HCT116 (cell line): ENCODE measurements around the gene CLRN3. TPM values are rescaled to one million over a fixed set of nuclear protein-coding genes. Genes with fewer than 3 reads are reported as not detected.

Experiments used
- ATAC-seq: fragments of 200-7000 bp; cut with Tn5 transposase; 2 replicates; pipeline ENCODE4 v1.9.1; 2020; ENCODE audit warnings: mild to moderate bottlenecking, moderate library complexity
- BruUV-seq: library from RNA; stranded (reverse); fragments of 400-500 nt; replicated peaks from 2 replicates; lab custom pipeline; 2021; lab: Mats Ljungman, UMichigan
- CTCF ChIA-PET: fragments of 300-600 bp; sonication (Branson Sonifier 250); formaldehyde crosslinking; loops from one replicate; lab custom pipeline; 2021; ENCODE audit warnings: antibody characterized with exemption; lab: Charles Lee
- POLR2A ChIA-PET: fragments of 300-600, 350-600 bp; sonication (Branson Sonifier 250); formaldehyde crosslinking; loops from one replicate; lab custom pipeline; 2021; ENCODE audit warnings: antibody characterized with exemption; lab: Charles Lee
- RAD21 ChIA-PET, 2 experiments: fragments of 300-600 bp; sonication (Branson Sonifier 250); formaldehyde crosslinking; loops; one replicate each; lab custom pipeline; 2023; ENCODE audit warnings: low total read pairs in 2 of 2; ENCODE audit not compliant: uncharacterized antibody in 2 of 2, unreplicated experiment in 2 of 2, low non-redundant PET in 1 of 2; lab: Charles Lee
- DNase-seq: peaks from one replicate; pipeline ENCODE4 v3.0.0-alpha.2; 2010; ENCODE audit warnings: low read depth, low spot score
- H2AFZ ChIP-seq: fragments of 200-600 bp; shearing (Covaris generic), sonication (generic); 2 replicates; pipeline ENCODE4 v1.6.1; 2017; ENCODE audit warnings: low read depth, mixed run types, mixed read lengths, antibody characterized with exemption, low read length; ENCODE audit not compliant: poor library complexity, severe bottlenecking
- H3K27ac ChIP-seq: 2 replicates; pipeline ENCODE4 v1.5.1; 2012; ENCODE audit warnings: low read depth, low read length
- H3K27me3 ChIP-seq: fragments of 200-600 bp; sonication (generic); 2 replicates; pipeline ENCODE4 v1.6.1; 2016; ENCODE audit warnings: mixed run types, low read length, mixed read lengths; ENCODE audit not compliant: insufficient read depth
- H3K36me3 ChIP-seq, 2 experiments: fragments of 200-500 bp in 1 of 2; fragments of 200-600 bp in 1 of 2; sonication (Bioruptor generic) in 1 of 2; sonication (generic) in 1 of 2; 2 replicates each; pipeline versions ENCODE4 v1.5.1 to v1.6.1; 2014 to 2016; ENCODE audit warnings: low read length in 2 of 2, inconsistent platforms in 1 of 2, mixed read lengths in 1 of 2, mixed run types in 1 of 2; ENCODE audit not compliant: insufficient read depth in 2 of 2, control insufficient read depth in 1 of 2
- H3K4me1 ChIP-seq, 2 experiments: fragments of 200-600 bp in 1 of 2; sonication (generic) in 1 of 2; 2 replicates each; pipeline versions ENCODE4 v1.5.1 to v1.6.1; 2012 to 2017; ENCODE audit warnings: low read length in 2 of 2, inconsistent platforms in 1 of 2, mild to moderate bottlenecking in 1 of 2, mixed read lengths in 1 of 2, mixed run types in 1 of 2, moderate library complexity in 1 of 2; ENCODE audit not compliant: insufficient read depth in 2 of 2, control insufficient read depth in 1 of 2
- H3K4me2 ChIP-seq: fragments of 200-600 bp; sonication (generic); 2 replicates; pipeline ENCODE4 v1.6.1; 2017; ENCODE audit warnings: mixed run types, low read length, mixed read lengths
- H3K4me3 ChIP-seq, 2 experiments: fragments of 200-600 bp in 1 of 2; sonication (generic) in 1 of 2; replicated peaks in 1 of 2; 2 replicates each; pipeline ENCODE4 v1.5.1; 2011 to 2016; ENCODE audit warnings: low read length in 2 of 2, control low read depth in 1 of 2, low read depth in 1 of 2, mild to moderate bottlenecking in 1 of 2, mixed read lengths in 1 of 2, mixed run types in 1 of 2
- H3K79me2 ChIP-seq: fragments of 200-600 bp; sonication (generic); 2 replicates; pipeline ENCODE4 v1.6.1; 2017; ENCODE audit warnings: mild to moderate bottlenecking, mixed run types, low read length, moderate library complexity, mixed read lengths; ENCODE audit not compliant: insufficient read depth
- H3K9ac ChIP-seq: fragments of 200-600 bp; sonication (generic); 2 replicates; pipeline ENCODE4 v1.6.1; 2016; ENCODE audit warnings: low read length, mixed read lengths
- H3K9me2 ChIP-seq: fragments of 200-600 bp; sonication (generic), shearing (Covaris generic); 2 replicates; pipeline ENCODE4 v1.6.1; 2017; ENCODE audit warnings: mixed run types, mild to moderate bottlenecking, moderate library complexity; ENCODE audit not compliant: insufficient read depth
- H3K9me3 ChIP-seq, 2 experiments: fragments of 200-500 bp in 1 of 2; fragments of 200-600 bp in 1 of 2; sonication (Bioruptor generic) in 1 of 2; sonication (generic) in 1 of 2; 2 replicates each; pipeline ENCODE4 v1.6.1; 2014 to 2017; ENCODE audit warnings: low read length in 2 of 2, mixed read lengths in 2 of 2, inconsistent platforms in 1 of 2, low read depth in 1 of 2, mild to moderate bottlenecking in 1 of 2, mixed run types in 1 of 2, moderate library complexity in 1 of 2; ENCODE audit not compliant: control insufficient read depth in 1 of 2, insufficient read depth in 1 of 2
- H4K20me1 ChIP-seq: fragments of 200-600 bp; sonication (generic), shearing (Covaris generic); 2 replicates; pipeline ENCODE4 v1.6.1; 2017; ENCODE audit warnings: mixed run types, mild to moderate bottlenecking, moderate library complexity; ENCODE audit not compliant: insufficient read depth
- CBX3 ChIP-seq: IDR thresholded peaks from 2 replicates; pipeline ENCODE4 v1.6.1; 2012; ENCODE audit warnings: low read depth
- CEBPB ChIP-seq: IDR thresholded peaks from 2 replicates; pipeline ENCODE4 v1.6.1; 2012; ENCODE audit warnings: low read depth
- EGR1 ChIP-seq: IDR thresholded peaks from 2 replicates; pipeline ENCODE4 v1.6.1; 2012; ENCODE audit warnings: low read depth
- ELF1 ChIP-seq: IDR thresholded peaks from 2 replicates; pipeline ENCODE4 v1.6.1; 2012; ENCODE audit warnings: low read depth, borderline replicate concordance
- EZH2 ChIP-seq: fragments of 200-600 bp; sonication (generic); IDR thresholded peaks from 2 replicates; pipeline ENCODE4 v1.6.1; 2017; ENCODE audit warnings: antibody characterized with exemption, mixed run types
- EZH2phosphoT487 ChIP-seq: fragments of 200-600 bp; IDR thresholded peaks from 2 replicates; pipeline ENCODE4 v1.6.1; 2018; ENCODE audit warnings: antibody characterized with exemption, borderline replicate concordance
- FOSL1 ChIP-seq: IDR thresholded peaks from 2 replicates; pipeline ENCODE4 v1.6.1; 2012; ENCODE audit warnings: low read depth
- JUND ChIP-seq: IDR thresholded peaks from 2 replicates; pipeline ENCODE4 v1.6.1; 2012
- POLR2AphosphoS5 ChIP-seq: IDR thresholded peaks from 2 replicates; pipeline ENCODE4 v1.6.1; 2011; ENCODE audit warnings: mild to moderate bottlenecking, low read depth, low read length, moderate library complexity
- RAD21 ChIP-seq: IDR thresholded peaks from 2 replicates; pipeline ENCODE4 v1.6.1; 2012; ENCODE audit warnings: low read depth, mild to moderate bottlenecking
- SIN3A ChIP-seq: IDR thresholded peaks from 2 replicates; pipeline ENCODE4 v1.6.1; 2012; ENCODE audit warnings: low read depth
- SP1 ChIP-seq: IDR thresholded peaks from 2 replicates; pipeline ENCODE4 v1.6.1; 2012; ENCODE audit warnings: low read depth
- SRF ChIP-seq: IDR thresholded peaks from 2 replicates; pipeline ENCODE4 v1.6.1; 2012; ENCODE audit warnings: low read depth
- ZBTB33 ChIP-seq: IDR thresholded peaks from 2 replicates; pipeline ENCODE4 v1.6.1; 2011; ENCODE audit warnings: mild to moderate bottlenecking, low read length, moderate library complexity; ENCODE audit not compliant: insufficient replicate concordance; ENCODE audit errors: extremely low read depth
- intact Hi-C: fragments of 100-400 bp; cut with micrococcal nuclease; formaldehyde crosslinking; loops from 2 replicates; pipeline ENCODE4 v1.10.0; 2022
- total RNA-seq: library from RNA; stranded (reverse); gene quantifications from one replicate; pipeline ENCODE4 v1.2.1, GENCODE V29; 2021; ENCODE audit not compliant: unreplicated experiment
- TF ChIP-seq, protein P1 (sequence below): IDR thresholded peaks from 2 replicates; pipeline ENCODE4 v1.6.1; 2012
- TF ChIP-seq, protein P2 (sequence below): IDR thresholded peaks from 2 replicates; pipeline ENCODE4 v1.6.1; 2012
- TF ChIP-seq, protein P3 (sequence below): IDR thresholded peaks from 2 replicates; pipeline ENCODE4 v1.6.1; 2012; ENCODE audit warnings: low read depth

Gene CLRN3
- total RNA-seq, 1 experiment from 2014 or later = 0.39 TPM

- intact Hi-C loops = no loop called here
- Histone ChIP-seq H4K20me1 (no peaks in the 10 kb centered on the region), H3K9ac (no peak overlapping the region), H3K4me1 (no peaks in the 10 kb centered on the region), H3K27ac (no peak overlapping the region), H3K9me3 (no peaks in the 10 kb centered on the region), H3K9me2 (no peaks in the 10 kb centered on the region), H3K4me3 (no peak overlapping the region), H3K79me2 (no peaks in the 10 kb centered on the region), H3K36me3 (no peaks in the 10 kb centered on the region), H3K4me2 (no peak overlapping the region), H3K27me3 (peaks cover 18% of the 10 kb centered on the region; the same call in 1 of the 2 replicates), H2AFZ (no peak overlapping the region)
- ChIA-PET RAD21 (no interaction called here), CTCF (no interaction called here), POLR2A (no interaction called here)
- no peak for ATAC-seq
- BruUV-seq = no TSS peak
- TF ChIP-seq, protein P1, sequence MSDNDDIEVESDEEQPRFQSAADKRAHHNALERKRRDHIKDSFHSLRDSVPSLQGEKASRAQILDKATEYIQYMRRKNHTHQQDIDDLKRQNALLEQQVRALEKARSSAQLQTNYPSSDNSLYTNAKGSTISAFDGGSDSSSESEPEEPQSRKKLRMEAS = no peak
- no peak for TF ChIP-seq SRF
- TF ChIP-seq, protein P2, sequence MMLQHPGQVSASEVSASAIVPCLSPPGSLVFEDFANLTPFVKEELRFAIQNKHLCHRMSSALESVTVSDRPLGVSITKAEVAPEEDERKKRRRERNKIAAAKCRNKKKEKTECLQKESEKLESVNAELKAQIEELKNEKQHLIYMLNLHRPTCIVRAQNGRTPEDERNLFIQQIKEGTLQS = no peak
- DNase-seq = no peak
Measured at GRCh38 chr10:127877699-127878098, 15.0 kb downstream of the CLRN3 start.

- RAD21 ChIA-PET = no interaction called here
- H3K36me3 ChIP-seq = no peaks in the 10 kb centered on the region
- no TSS peak for BruUV-seq
- H4K20me1 ChIP-seq = no peaks in the 10 kb centered on the region
- ATAC-seq = no peak
- H2AFZ ChIP-seq = no peak overlapping the region
- H3K27me3 ChIP-seq = peaks cover 18% of the 10 kb centered on the region; the same call in 1 of the 2 replicates
- H3K4me2 ChIP-seq = no peak overlapping the region
- no peaks in the 10 kb centered on the region for H3K9me2 ChIP-seq
- H3K4me3 ChIP-seq = no peak overlapping the region
- H3K9me3 ChIP-seq = no peaks in the 10 kb centered on the region
- H3K4me1 ChIP-seq = no peaks in the 10 kb centered on the region
- CTCF ChIA-PET = no interaction called here
- intact Hi-C loops = no loop called here
- POLR2A ChIA-PET = no interaction called here
- H3K9ac ChIP-seq = no peak overlapping the region
- no peaks in the 10 kb centered on the region for H3K79me2 ChIP-seq
- H3K27ac ChIP-seq = no peak overlapping the region
- DNase-seq = no peak
- TF ChIP-seq SRF = no peak
- TF ChIP-seq ZBTB33 = no peak
- TF ChIP-seq FOSL1 = no peak
- TF ChIP-seq SIN3A = no peak
- TF ChIP-seq JUND = no peak
- no peak for TF ChIP-seq CEBPB
- no peak for TF ChIP-seq EZH2
- no peak for TF ChIP-seq ELF1
- no peak for TF ChIP-seq RAD21
- no peak for TF ChIP-seq SP1
- no peak for TF ChIP-seq EZH2phosphoT487
- no peak for TF ChIP-seq POLR2AphosphoS5
- TF ChIP-seq EGR1 = no peak
- no peak for TF ChIP-seq CBX3
- TF ChIP-seq, protein P3, sequence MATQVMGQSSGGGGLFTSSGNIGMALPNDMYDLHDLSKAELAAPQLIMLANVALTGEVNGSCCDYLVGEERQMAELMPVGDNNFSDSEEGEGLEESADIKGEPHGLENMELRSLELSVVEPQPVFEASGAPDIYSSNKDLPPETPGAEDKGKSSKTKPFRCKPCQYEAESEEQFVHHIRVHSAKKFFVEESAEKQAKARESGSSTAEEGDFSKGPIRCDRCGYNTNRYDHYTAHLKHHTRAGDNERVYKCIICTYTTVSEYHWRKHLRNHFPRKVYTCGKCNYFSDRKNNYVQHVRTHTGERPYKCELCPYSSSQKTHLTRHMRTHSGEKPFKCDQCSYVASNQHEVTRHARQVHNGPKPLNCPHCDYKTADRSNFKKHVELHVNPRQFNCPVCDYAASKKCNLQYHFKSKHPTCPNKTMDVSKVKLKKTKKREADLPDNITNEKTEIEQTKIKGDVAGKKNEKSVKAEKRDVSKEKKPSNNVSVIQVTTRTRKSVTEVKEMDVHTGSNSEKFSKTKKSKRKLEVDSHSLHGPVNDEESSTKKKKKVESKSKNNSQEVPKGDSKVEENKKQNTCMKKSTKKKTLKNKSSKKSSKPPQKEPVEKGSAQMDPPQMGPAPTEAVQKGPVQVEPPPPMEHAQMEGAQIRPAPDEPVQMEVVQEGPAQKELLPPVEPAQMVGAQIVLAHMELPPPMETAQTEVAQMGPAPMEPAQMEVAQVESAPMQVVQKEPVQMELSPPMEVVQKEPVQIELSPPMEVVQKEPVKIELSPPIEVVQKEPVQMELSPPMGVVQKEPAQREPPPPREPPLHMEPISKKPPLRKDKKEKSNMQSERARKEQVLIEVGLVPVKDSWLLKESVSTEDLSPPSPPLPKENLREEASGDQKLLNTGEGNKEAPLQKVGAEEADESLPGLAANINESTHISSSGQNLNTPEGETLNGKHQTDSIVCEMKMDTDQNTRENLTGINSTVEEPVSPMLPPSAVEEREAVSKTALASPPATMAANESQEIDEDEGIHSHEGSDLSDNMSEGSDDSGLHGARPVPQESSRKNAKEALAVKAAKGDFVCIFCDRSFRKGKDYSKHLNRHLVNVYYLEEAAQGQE = no peak
Measured at GRCh38 chr10:127877116-127877515, 15.6 kb downstream of the CLRN3 start.
